CD4-positive, alpha-beta T cell treated with Interleukin-17A for 4 hours (primary cell): ENCODE results near the gene KRTAP5-1.

Experiments used
- DNase-seq: peaks from one replicate; pipeline ENCODE4 v3.0.0-alpha.2; 2020; ENCODE audit warnings: mixed read lengths

KRTAP5-1 gene

GRCh38 chr11:1570896-1571759, 14.0 kb downstream of the KRTAP5-1 start:
- DNase-seq: peak; percentile 66

- DNase-seq: no peak
Measured at GRCh38 chr11:1570531-1570895, 14.6 kb downstream of the KRTAP5-1 start.

GRCh38 chr11:1570001-1570453, 15.1 kb downstream of the KRTAP5-1 start:
- DNase-seq: no peak

GRCh38 chr11:1569251-1569780, 15.8 kb downstream of the KRTAP5-1 start:
- DNase-seq: no peak

- DNase-seq: no peak
Measured at GRCh38 chr11:1568441-1568911, 16.6 kb downstream of the KRTAP5-1 start.

GRCh38 chr11:1567721-1568100, 17.4 kb downstream of the KRTAP5-1 start:
- no peak for DNase-seq

GRCh38 chr11:1567052-1567720, 17.9 kb downstream of the KRTAP5-1 start:
- DNase-seq: no peak

GRCh38 chr11:1566381-1567051, 18.6 kb downstream of the KRTAP5-1 start:
- no peak for DNase-seq

GRCh38 chr11:1565904-1566247, 19.2 kb downstream of the KRTAP5-1 start:
- DNase-seq: no peak

- DNase-seq: no peak
Measured at GRCh38 chr11:1565173-1565903, 19.7 kb downstream of the KRTAP5-1 start.

- peak; percentile 12 for DNase-seq
Measured at GRCh38 chr11:1564535-1565172, 20.4 kb downstream of the KRTAP5-1 start.

GRCh38 chr11:1563697-1564534, 21.2 kb downstream of the KRTAP5-1 start:
- DNase-seq: no peak

GRCh38 chr11:1563149-1563638, 21.9 kb downstream of the KRTAP5-1 start:
- DNase-seq: no peak

- DNase-seq: no peak
Measured at GRCh38 chr11:1562469-1563148, 22.5 kb downstream of the KRTAP5-1 start.

GRCh38 chr11:1561955-1562354, 23.1 kb downstream of the KRTAP5-1 start:
- no peak for DNase-seq

- no peak for DNase-seq
Measured at GRCh38 chr11:1561266-1561665, 23.8 kb downstream of the KRTAP5-1 start.

- DNase-seq: no peak
Measured at GRCh38 chr11:1560649-1561251, 24.3 kb downstream of the KRTAP5-1 start.

GRCh38 chr11:1560002-1560648, 25.0 kb downstream of the KRTAP5-1 start:
- no peak for DNase-seq
